ENCODE data around the gene MESP1.

DNA sequence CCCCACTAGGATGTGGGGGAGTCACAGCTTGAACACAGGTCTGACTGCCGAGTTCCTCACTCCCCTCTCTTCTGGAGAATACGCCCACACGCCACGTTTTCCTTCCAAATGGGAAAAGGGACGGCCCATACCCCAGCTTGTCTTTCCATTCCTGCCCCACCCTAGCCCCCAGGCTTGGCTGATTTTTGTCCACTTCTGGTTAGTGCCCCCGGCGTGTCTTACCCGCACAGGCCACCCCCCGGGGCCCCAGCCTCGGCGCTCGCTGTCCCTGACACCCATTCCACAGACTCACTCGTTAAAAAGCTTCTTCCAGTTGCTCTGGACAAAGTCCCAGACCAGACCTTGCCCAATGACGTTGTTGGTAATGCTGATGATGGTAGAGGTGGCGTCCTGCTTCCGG, 39.6 kb upstream of the MESP1 start:
- TF ChIP-seq, protein P1, sequence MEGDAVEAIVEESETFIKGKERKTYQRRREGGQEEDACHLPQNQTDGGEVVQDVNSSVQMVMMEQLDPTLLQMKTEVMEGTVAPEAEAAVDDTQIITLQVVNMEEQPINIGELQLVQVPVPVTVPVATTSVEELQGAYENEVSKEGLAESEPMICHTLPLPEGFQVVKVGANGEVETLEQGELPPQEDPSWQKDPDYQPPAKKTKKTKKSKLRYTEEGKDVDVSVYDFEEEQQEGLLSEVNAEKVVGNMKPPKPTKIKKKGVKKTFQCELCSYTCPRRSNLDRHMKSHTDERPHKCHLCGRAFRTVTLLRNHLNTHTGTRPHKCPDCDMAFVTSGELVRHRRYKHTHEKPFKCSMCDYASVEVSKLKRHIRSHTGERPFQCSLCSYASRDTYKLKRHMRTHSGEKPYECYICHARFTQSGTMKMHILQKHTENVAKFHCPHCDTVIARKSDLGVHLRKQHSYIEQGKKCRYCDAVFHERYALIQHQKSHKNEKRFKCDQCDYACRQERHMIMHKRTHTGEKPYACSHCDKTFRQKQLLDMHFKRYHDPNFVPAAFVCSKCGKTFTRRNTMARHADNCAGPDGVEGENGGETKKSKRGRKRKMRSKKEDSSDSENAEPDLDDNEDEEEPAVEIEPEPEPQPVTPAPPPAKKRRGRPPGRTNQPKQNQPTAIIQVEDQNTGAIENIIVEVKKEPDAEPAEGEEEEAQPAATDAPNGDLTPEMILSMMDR (IDR thresholded peaks at IDR 0.05): no peak
- TF ChIP-seq POLR2A (IDR thresholded peaks at IDR 0.05): no peak

All from right lobe of liver (tissue), 4 donors.